A204.1 (cell line): Measurements from ENCODE around the gene TMEM87A.
"Not testable (repeated sequence)": the region's sequence is repeated elsewhere in the genome, so short reads cannot be mapped to it uniquely, and the experiment has no call there.

Experiments
- FAIRE-seq: peaks from 2 replicates; lab custom pipeline; 2012; peaks lifted over from hg19 to GRCh38; lab: Jason Lieb, UNC

TMEM87A gene

GRCh38 chr15:42270551-42270950 lies 2.7 kb downstream of the TMEM87A start:
- no peak for FAIRE-seq

- FAIRE-seq: no peak
Observed at GRCh38 chr15:42267286-42267685, 5.9 kb downstream of the TMEM87A start.

GRCh38 chr15:42264795-42265194 lies 8.4 kb downstream of the TMEM87A start:
- no peak for FAIRE-seq

GRCh38 chr15:42253300-42253699 lies 19.9 kb downstream of the TMEM87A start:
- FAIRE-seq: no peak

GRCh38 chr15:42240823-42241222 lies 32.4 kb downstream of the TMEM87A start:
- FAIRE-seq: no peak

GRCh38 chr15:42239528-42240182 lies 33.6 kb downstream of the TMEM87A start:
- FAIRE-seq: no peak

- no peak for FAIRE-seq
Observed at GRCh38 chr15:42233107-42233506, 40.1 kb downstream of the TMEM87A start.

GRCh38 chr15:42232606-42233005 lies 40.6 kb downstream of the TMEM87A start:
- no peak for FAIRE-seq

GRCh38 chr15:42231088-42231487 lies 42.1 kb downstream of the TMEM87A start:
- no peak for FAIRE-seq

GRCh38 chr15:42228981-42229380 lies 44.3 kb downstream of the TMEM87A start:
- FAIRE-seq: not testable (repeated sequence)

GRCh38 chr15:42228036-42228435 lies 45.2 kb downstream of the TMEM87A start:
- FAIRE-seq: no peak

GRCh38 chr15:42226648-42227047 lies 46.6 kb downstream of the TMEM87A start:
- FAIRE-seq: no peak

GRCh38 chr15:42220216-42220615 lies 53.0 kb downstream of the TMEM87A start:
- no peak for FAIRE-seq

GRCh38 chr15:42218953-42219592 lies 54.2 kb downstream of the TMEM87A start:
- no peak for FAIRE-seq

- no peak for FAIRE-seq
Observed at GRCh38 chr15:42217568-42217967, 55.7 kb downstream of the TMEM87A start.

GRCh38 chr15:42215913-42216829 lies 57.1 kb downstream of the TMEM87A start:
- FAIRE-seq: no peak

- FAIRE-seq: no peak
Observed at GRCh38 chr15:42214600-42214999, 58.6 kb downstream of the TMEM87A start.

- FAIRE-seq: no peak
Observed at GRCh38 chr15:42213511-42213910, 59.7 kb downstream of the TMEM87A start.

- no peak for FAIRE-seq
Observed at GRCh38 chr15:42210696-42211095, 62.5 kb downstream of the TMEM87A start.

GRCh38 chr15:42207674-42208579 lies 65.3 kb downstream of the TMEM87A start, which contains the start of gene VPS39:
VPS39 (minus strand) TSS chr15:42208304; CDS start chr15:42208153, 151 bp downstream.
- FAIRE-seq: no peak

- no peak for FAIRE-seq
Observed at GRCh38 chr15:42206406-42206805, 66.8 kb downstream of the TMEM87A start.

- FAIRE-seq: no peak
Observed at GRCh38 chr15:42203891-42204290, 69.3 kb downstream of the TMEM87A start.
